ENCODE results near the gene NFKBIE. TPM values are rescaled to one million over a fixed set of nuclear protein-coding genes. Genes with fewer than 3 reads are reported as not detected.

The NFKBIE gene
- total and polyA plus RNA-seq, 2 of the 13 experiments (the other 11 are each of a cell fraction or from before 2014, with no cell fraction given), result 6.7 to 14.5 TPM

- TF ChIP-seq ZNF362 (CRISPR knock-in tag; IDR thresholded peaks at IDR 0.05; ENCODE audit: borderline replicate concordance) (0 out of 2 replicates have a peak, but pooled peaks have one; percentile 37), ZNF691 (CRISPR knock-in tag; IDR thresholded peaks at IDR 0.05; ENCODE audit: borderline replicate concordance, low read depth) (no peak), AKAP8 (CRISPR knock-in tag; IDR thresholded peaks at IDR 0.05) (no peak), NFYC (CRISPR knock-in tag; IDR thresholded peaks at IDR 0.05) (no peak), GRHL1 (CRISPR knock-in tag; conservative IDR thresholded peaks at IDR 0.05) (no peak), TFDP2 (CRISPR knock-in tag; IDR thresholded peaks at IDR 0.05) (no peak), MAF1 (CRISPR knock-in tag; IDR thresholded peaks at IDR 0.05; ENCODE audit: borderline replicate concordance) (no peak), ZNF256 (CRISPR knock-in tag; conservative IDR thresholded peaks at IDR 0.05) (no peak), ZNF770 (CRISPR knock-in tag; IDR thresholded peaks at IDR 0.05) (peak; percentile 68; the same call in 1 of the 2 replicates), PRDM4 (CRISPR knock-in tag; IDR thresholded peaks at IDR 0.05; ENCODE audit: borderline replicate concordance) (no peak), REPIN1 (CRISPR knock-in tag; IDR thresholded peaks at IDR 0.05; ENCODE audit: borderline replicate concordance, low read depth) (no peak), AHR (CRISPR knock-in tag; IDR thresholded peaks at IDR 0.05) (no peak), ZNF18 (CRISPR knock-in tag; IDR thresholded peaks at IDR 0.05; ENCODE audit: insufficient replicate concordance) (peak; percentile 77), PRPF4 (IDR thresholded peaks at IDR 0.05; ENCODE audit: low read depth, low read length, poor library complexity, severe bottlenecking) (no peak), ZNF75D (CRISPR knock-in tag; IDR thresholded peaks at IDR 0.05; ENCODE audit: borderline replicate concordance) (no peak)
Observed at GRCh38 chr6:44219815-44220784, 45.3 kb downstream of the NFKBIE start (continued).

All from HepG2 (cell line).